Fibroblast of lung (primary cell): ENCODE results near the gene TAF13.

Source experiments
- EZH2 ChIP-seq: IDR thresholded peaks from 2 replicates; pipeline ENCODE4 v1.5.1; 2012; ENCODE audit warnings: low read length, control low read depth, mild to moderate bottlenecking; ENCODE audit errors: missing control alignments
- TF ChIP-seq, protein P1 (sequence below), 2 donors: IDR thresholded peaks in 1 of 2; conservative IDR thresholded peaks in 1 of 2; 1 replicate in 1 of 2; 2 replicates in 1 of 2; pipeline ENCODE4 v1.5.1; 2011 to 2012; ENCODE audit warnings: low read length in 2 of 2, control low read depth in 1 of 2, inconsistent platforms in 1 of 2, low read depth in 1 of 2, mild to moderate bottlenecking in 1 of 2

DNA sequence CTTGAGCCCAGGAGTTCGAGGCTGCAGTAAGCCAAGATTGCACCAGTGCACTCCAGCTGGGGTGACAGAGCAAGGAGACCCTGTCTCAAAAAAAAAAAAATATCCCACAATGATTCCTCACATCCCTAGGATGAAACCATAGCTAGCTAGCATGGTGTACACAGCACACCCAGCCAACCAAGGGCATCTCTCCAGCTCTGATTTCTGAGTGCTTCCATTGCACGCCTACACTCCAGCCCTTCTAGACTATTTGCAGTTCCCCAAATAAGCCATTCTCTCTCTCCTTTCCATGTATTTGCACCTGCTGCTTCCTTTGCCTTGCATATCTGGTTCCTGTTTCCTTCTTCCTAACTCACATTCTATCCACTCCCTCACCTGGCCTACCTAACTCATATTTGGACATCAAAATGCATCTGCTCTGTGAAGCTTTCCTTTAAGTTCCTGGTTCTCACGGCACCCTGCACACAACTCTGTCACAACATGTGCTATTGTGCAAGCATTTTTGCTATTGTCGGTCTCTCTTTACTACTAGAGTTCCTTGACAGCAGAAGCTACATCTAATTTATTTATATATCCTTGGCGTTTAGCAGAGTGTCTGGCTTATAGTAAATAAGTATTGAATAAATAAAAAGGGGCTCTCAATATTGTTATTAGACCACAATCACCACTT is 35.7 kb upstream of the TAF13 start:
- TF ChIP-seq, protein P1, sequence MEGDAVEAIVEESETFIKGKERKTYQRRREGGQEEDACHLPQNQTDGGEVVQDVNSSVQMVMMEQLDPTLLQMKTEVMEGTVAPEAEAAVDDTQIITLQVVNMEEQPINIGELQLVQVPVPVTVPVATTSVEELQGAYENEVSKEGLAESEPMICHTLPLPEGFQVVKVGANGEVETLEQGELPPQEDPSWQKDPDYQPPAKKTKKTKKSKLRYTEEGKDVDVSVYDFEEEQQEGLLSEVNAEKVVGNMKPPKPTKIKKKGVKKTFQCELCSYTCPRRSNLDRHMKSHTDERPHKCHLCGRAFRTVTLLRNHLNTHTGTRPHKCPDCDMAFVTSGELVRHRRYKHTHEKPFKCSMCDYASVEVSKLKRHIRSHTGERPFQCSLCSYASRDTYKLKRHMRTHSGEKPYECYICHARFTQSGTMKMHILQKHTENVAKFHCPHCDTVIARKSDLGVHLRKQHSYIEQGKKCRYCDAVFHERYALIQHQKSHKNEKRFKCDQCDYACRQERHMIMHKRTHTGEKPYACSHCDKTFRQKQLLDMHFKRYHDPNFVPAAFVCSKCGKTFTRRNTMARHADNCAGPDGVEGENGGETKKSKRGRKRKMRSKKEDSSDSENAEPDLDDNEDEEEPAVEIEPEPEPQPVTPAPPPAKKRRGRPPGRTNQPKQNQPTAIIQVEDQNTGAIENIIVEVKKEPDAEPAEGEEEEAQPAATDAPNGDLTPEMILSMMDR (conservative IDR thresholded peaks at IDR 0.05 in 1 of 2, IDR thresholded peaks at IDR 0.05 in 1 of 2; ENCODE audit: low read depth in 1 of 2, low read length in 2 of 2), result no peak
- TF ChIP-seq EZH2, result no peak
